Ishikawa (cell line): ENCODE data around the gene KLHL6.

Source experiments
- CEBPB ChIP-seq: IDR thresholded peaks from 2 replicates; pipeline ENCODE4 v1.6.1; 2012
- CREB1 ChIP-seq: IDR thresholded peaks from 2 replicates; pipeline ENCODE4 v1.6.1; 2012; ENCODE audit warnings: low read depth
- EGR1 ChIP-seq: IDR thresholded peaks from 2 replicates; pipeline ENCODE4 v1.6.1; 2012
- EP300 ChIP-seq: IDR thresholded peaks from 2 replicates; pipeline ENCODE4 v1.6.1; 2012; ENCODE audit warnings: borderline replicate concordance
- FOXM1 ChIP-seq: IDR thresholded peaks from 2 replicates; pipeline ENCODE4 v1.6.1; 2012; ENCODE audit warnings: low read depth, borderline replicate concordance
- MAX ChIP-seq: IDR thresholded peaks from 2 replicates; pipeline ENCODE4 v1.6.1; 2012
- NFIC ChIP-seq: IDR thresholded peaks from 2 replicates; pipeline ENCODE4 v1.6.1; 2012
- RAD21 ChIP-seq: IDR thresholded peaks from 2 replicates; pipeline ENCODE4 v1.6.1; 2012; ENCODE audit warnings: low read depth
- REST ChIP-seq: IDR thresholded peaks from 2 replicates; pipeline ENCODE4 v1.6.1; 2012; ENCODE audit warnings: low read depth, mild to moderate bottlenecking
- TAF1 ChIP-seq: IDR thresholded peaks from 2 replicates; pipeline ENCODE4 v1.6.1; 2012; ENCODE audit warnings: low read depth, mild to moderate bottlenecking
- TCF12 ChIP-seq: IDR thresholded peaks from 2 replicates; pipeline ENCODE4 v1.6.1; 2012; ENCODE audit warnings: low read depth
- TEAD4 ChIP-seq: IDR thresholded peaks from 2 replicates; pipeline ENCODE4 v1.6.1; 2012
- USF1 ChIP-seq: IDR thresholded peaks from 2 replicates; pipeline ENCODE4 v1.6.1; 2012
- YY1 ChIP-seq: IDR thresholded peaks from 2 replicates; pipeline ENCODE4 v1.6.1; 2012; ENCODE audit warnings: low read depth
- ZBTB7A ChIP-seq: IDR thresholded peaks from 2 replicates; pipeline ENCODE4 v1.6.1; 2012; ENCODE audit warnings: low read depth

Gene KLHL6

GRCh38 chr3:183477801-183478456 lies 77.6 kb downstream of the KLHL6 start:
- TF ChIP-seq FOXM1 (no peak), RAD21 (no peak), NFIC (no peak), CEBPB (no peak), TCF12 (no peak), EGR1 (no peak), REST (no peak), ZBTB7A (no peak), EP300 (no peak), YY1 (no peak), CREB1 (no peak), TEAD4 (no peak), USF1 (no peak), MAX (no peak), TAF1 (no peak)

- TF ChIP-seq TCF12 = no peak
- no peak for TF ChIP-seq EGR1
- no peak for TF ChIP-seq CREB1
- TF ChIP-seq RAD21 = no peak
- TF ChIP-seq CEBPB = no peak
- TF ChIP-seq EP300 = no peak
- TF ChIP-seq TEAD4 = no peak
- no peak for TF ChIP-seq NFIC
- no peak for TF ChIP-seq ZBTB7A
- no peak for TF ChIP-seq USF1
- no peak for TF ChIP-seq FOXM1
- no peak for TF ChIP-seq REST
- no peak for TF ChIP-seq MAX
- TF ChIP-seq TAF1 = no peak
- no peak for TF ChIP-seq YY1
Measured at GRCh38 chr3:183475016-183475763, 80.3 kb downstream of the KLHL6 start.

GRCh38 chr3:183473969-183474368 lies 81.5 kb downstream of the KLHL6 start:
- TF ChIP-seq RAD21 = no peak

GRCh38 chr3:183472155-183472554 lies 83.4 kb downstream of the KLHL6 start:
- no peak for TF ChIP-seq EP300
- TF ChIP-seq RAD21 = no peak
- no peak for TF ChIP-seq TEAD4
- no peak for TF ChIP-seq TAF1
- TF ChIP-seq YY1 = no peak
- no peak for TF ChIP-seq NFIC
- no peak for TF ChIP-seq TCF12
- no peak for TF ChIP-seq REST
- TF ChIP-seq MAX = no peak
- no peak for TF ChIP-seq EGR1
- TF ChIP-seq USF1 = no peak
